Right renal cortex interstitium (tissue), 3 donors: ENCODE results near the gene MOB2. TPM values are rescaled to one million over a fixed set of nuclear protein-coding genes. Genes with fewer than 3 reads are reported as not detected.

Experiments used
- DNase-seq, 3 donors: peaks; one replicate each; pipeline ENCODE4 v3.0.0-alpha.2; 2013; ENCODE audit warnings: low read depth in 3 of 3, low spot score in 2 of 3
- polyA plus RNA-seq, 3 donors: library from polyadenylated mRNA; unstranded; fragments of 120-200 nt; gene quantifications; one replicate each; pipeline ENCODE4 v1.2.1, GENCODE V29; 2013; ENCODE audit not compliant: insufficient read length in 3 of 3

MOB2 gene
- polyA plus RNA-seq, 3 donors, result 28.8 to 36.7 (median 31.6) TPM

GRCh38 chr11:1506981-1507380 is 20.4 kb upstream of the MOB2 start:
- no peak for DNase-seq

- DNase-seq, result no peak
Measured at GRCh38 chr11:1505480-1505879, 18.9 kb upstream of the MOB2 start.

GRCh38 chr11:1504581-1505290 is 18.2 kb upstream of the MOB2 start:
- no peak for DNase-seq

GRCh38 chr11:1504138-1504537 is 17.6 kb upstream of the MOB2 start:
- DNase-seq, result no peak

- DNase-seq, result no peak
Measured at GRCh38 chr11:1503708-1504104, 17.1 kb upstream of the MOB2 start.

- no peak for DNase-seq
Measured at GRCh38 chr11:1502954-1503707, 16.6 kb upstream of the MOB2 start.

GRCh38 chr11:1502168-1502953 is 15.8 kb upstream of the MOB2 start:
- DNase-seq, result no peak

GRCh38 chr11:1501421-1502167 is 15.0 kb upstream of the MOB2 start:
- no peak for DNase-seq

- no peak for DNase-seq
Measured at GRCh38 chr11:1500466-1501420, 14.2 kb upstream of the MOB2 start.

GRCh38 chr11:1499899-1500298 is 13.3 kb upstream of the MOB2 start:
- DNase-seq, result no peak

GRCh38 chr11:1499261-1499890 is 12.8 kb upstream of the MOB2 start:
- no peak for DNase-seq

GRCh38 chr11:1498262-1498661 is 11.7 kb upstream of the MOB2 start:
- DNase-seq, result no peak

GRCh38 chr11:1497600-1497999 is 11.0 kb upstream of the MOB2 start:
- DNase-seq, result no peak

- no peak for DNase-seq
Measured at GRCh38 chr11:1496761-1497095, 10.1 kb upstream of the MOB2 start.

GRCh38 chr11:1496091-1496760 is 9.6 kb upstream of the MOB2 start:
- no peak for DNase-seq

- no peak for DNase-seq
Measured at GRCh38 chr11:1494650-1495049, 8.1 kb upstream of the MOB2 start.

- DNase-seq, result no peak
Measured at GRCh38 chr11:1493650-1494244, 7.2 kb upstream of the MOB2 start.

- DNase-seq, result no peak
Measured at GRCh38 chr11:1491379-1491778, 4.8 kb upstream of the MOB2 start.
